GM18868 (cell line): ENCODE measurements around the gene HLCS.

Experiments used
- ATAC-seq: cut with Tn5 transposase; IDR thresholded peaks from one replicate; pipeline ENCODE4 v1.9.1; 2021; ENCODE audit warnings: mild to moderate bottlenecking, moderate library complexity; ENCODE audit not compliant: unreplicated experiment

The HLCS gene

DNA sequence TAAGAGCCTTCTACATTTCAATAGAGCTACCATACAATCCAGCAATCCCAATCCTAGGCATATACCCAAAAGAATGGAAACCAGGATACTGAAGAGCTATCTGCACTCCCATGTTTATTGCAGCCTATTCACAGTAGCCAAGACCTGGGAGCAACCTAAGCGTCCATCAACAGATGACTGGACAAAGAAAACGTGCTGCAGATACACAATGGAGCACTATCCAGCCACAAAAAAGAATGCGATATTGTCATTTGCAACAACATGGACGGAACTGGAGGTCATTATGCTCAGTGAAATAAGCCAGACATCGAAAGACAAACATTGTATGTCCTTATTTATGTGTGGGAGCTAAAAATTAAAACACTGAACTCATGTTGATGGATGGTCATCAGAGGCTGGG, 115.3 kb downstream of the HLCS start:
- ATAC-seq = no peak

DNA sequence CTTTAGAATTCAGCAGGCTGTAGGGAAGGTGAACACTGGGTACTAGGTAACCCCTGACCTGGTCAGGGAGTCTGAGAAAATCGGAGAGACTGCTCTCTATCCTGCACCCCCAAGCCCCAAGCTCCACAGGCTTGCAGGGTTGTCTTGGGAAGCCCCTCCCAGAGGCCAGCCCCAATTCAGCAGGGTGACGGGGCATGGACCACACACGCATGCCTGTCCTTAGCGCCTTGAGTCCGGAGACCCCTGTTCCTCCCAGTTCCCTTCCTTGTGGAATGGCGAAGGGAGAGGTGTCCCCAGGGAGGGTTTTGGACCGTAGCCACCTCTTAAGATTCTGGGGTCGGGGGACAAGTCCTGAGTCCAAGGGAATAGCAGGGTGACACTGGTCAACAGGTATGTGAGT, 116.1 kb downstream of the HLCS start:
- no peak for ATAC-seq

DNA sequence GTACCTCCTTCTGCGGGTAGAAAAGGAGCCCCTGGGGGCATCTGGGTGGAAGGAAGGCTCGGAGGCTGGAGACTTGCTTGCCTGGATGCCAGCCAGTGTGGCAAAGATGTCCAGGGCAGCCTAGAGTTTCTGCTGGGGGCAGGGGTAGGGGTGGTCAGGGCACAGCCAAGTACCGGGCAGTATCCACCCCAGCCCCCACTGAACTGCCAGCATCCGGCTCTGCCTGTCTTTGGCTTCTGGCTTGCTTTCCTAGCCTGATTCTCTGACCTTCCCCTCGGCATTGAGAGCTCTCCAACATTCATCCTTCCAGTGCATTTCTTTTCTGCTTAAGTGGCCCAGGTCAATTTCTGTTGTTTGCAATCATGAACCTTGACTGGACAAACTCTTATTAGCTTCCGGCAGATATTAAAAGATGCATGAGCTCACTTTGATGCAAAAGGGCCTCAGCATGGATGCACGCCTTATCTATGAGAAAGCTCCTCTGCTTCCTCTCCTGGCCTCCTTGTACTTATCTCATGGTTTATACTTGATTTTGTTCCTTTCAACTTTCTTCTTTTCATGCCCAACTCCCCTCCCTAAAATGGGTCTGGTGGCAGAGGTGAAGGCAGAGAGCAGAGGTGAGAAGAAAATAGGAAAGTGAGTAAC, 116.9 kb downstream of the HLCS start:
- ATAC-seq = no peak

- ATAC-seq = no peak
Observed at GRCh38 chr21:36848730-36849274, 117.7 kb downstream of the HLCS start.

GRCh38 chr21:36847189-36847588, 119.3 kb downstream of the HLCS start:
- no peak for ATAC-seq

DNA sequence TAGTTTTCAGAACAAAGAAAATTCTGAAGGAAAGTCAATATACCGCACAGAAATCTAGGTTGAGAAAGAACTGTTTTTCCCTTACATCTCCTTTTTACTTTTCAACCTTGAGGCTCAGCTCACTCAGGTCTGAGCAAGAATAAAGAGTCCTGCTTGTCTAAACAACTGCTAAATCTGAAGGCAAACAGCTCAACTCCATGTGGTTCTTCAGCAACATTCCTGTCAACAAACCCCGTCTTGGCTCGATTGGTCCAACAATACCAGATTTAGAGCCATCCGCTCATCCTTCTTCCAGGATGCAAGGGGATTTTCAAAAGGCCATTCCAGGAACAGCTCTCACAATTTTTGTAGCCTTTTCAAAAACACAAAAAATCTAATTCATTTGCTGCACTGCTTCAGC, 119.8 kb downstream of the HLCS start:
- ATAC-seq = no peak

GRCh38 chr21:36845790-36846189, 120.7 kb downstream of the HLCS start:
- ATAC-seq = no peak

DNA sequence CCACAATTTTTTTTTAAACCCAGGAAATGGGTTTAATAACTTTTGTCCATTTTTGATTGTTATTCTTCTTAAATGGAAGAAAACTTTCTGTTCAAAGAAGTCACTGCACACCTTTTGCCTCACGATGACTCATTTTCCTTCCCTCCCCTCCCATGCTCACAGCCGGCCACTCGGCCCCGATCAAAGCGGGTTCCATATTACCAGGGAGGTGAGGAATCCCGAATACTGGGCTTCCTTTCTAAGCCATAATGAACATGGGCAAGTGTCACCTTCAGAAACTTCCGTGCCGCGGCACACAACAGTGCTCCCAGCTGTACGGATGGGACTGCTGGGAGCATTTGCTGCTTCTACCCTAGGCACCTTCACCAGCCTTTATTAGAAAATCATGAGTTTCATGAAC, 121.4 kb downstream of the HLCS start:
- ATAC-seq = no peak

GRCh38 chr21:36841866-36842265, 124.6 kb downstream of the HLCS start:
- no peak for ATAC-seq

GRCh38 chr21:36839735-36840134, 126.7 kb downstream of the HLCS start:
- no peak for ATAC-seq

- ATAC-seq = no peak
Observed at GRCh38 chr21:36839123-36839522, 127.3 kb downstream of the HLCS start.

GRCh38 chr21:36835383-36835795, 131.1 kb downstream of the HLCS start:
- ATAC-seq = no peak

- ATAC-seq = no peak
Observed at GRCh38 chr21:36834192-36834591, 132.3 kb downstream of the HLCS start.

GRCh38 chr21:36830100-36830499, 136.4 kb downstream of the HLCS start:
- ATAC-seq = no peak

GRCh38 chr21:36828891-36829515, 137.5 kb downstream of the HLCS start:
- no peak for ATAC-seq

DNA sequence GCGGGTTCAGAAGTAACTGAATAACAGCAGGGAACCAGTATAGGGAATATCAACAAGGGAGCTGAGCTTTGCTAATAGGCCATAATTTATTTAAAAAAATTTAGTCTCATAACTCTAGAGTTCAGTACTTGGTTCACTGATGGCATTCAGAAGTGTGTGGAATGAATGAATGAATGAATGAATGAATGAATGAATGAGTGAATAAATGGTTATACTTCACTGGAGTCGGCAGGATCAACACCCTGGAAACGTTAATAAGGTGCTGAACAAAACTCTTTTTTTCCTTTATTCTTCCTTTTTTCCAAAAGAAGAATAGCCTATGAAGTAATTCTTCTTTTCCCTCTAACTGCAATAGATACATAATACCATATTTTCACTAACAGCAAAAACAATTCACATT, 138.3 kb downstream of the HLCS start:
- no peak for ATAC-seq

- no peak for ATAC-seq
Observed at GRCh38 chr21:36825658-36826057, 140.8 kb downstream of the HLCS start.

GRCh38 chr21:36821032-36821299, 145.5 kb downstream of the HLCS start:
- ATAC-seq = no peak

DNA sequence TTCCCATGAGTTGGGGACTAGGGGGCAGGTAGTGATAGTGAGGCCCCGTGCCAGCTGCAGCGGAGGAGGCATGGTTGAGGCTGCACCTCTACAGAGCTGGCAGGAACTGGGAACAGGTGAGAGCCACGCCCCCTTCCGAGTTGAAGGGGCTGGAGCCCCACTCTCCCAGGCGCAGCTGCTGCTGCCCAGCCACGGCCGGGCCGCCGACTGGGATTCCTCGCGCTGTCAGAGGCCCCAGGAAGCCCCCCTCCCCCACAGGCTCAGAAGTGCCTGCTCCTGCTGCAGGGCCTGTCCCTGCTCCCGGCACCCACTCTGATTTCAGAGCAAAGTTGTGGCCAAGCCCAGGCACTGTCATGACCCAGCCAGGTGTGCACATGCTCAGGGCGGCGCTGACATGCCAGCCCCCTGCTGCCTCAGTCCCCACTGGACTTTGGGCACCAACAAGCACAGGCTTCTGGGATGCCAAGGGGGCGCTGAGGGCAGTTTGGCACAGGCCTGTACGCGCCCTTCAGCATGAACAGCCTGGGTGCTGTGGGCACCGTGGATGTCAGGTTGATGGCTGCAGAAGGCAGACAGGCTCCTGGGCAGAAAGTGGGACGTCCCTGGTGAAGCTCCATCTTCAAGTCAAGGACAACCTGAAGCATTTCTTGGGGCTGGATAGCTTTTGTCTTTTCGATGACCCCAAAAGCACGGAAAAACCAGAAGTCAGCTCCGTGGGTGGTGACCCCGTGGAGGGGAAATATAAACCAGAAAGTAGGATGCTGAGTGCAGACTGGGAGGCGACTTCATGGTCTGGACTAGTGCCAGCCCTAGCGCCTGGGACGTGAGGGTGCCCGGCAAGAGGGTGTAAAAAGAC, 146.1 kb downstream of the HLCS start:
- no peak for ATAC-seq

- no peak for ATAC-seq
Observed at GRCh38 chr21:36817732-36818450, 148.6 kb downstream of the HLCS start.

- ATAC-seq = no peak
Observed at GRCh38 chr21:36816561-36817130, 149.8 kb downstream of the HLCS start.
